K562 (cell line): ENCODE data around the gene HLA-DMB. TPM values are rescaled to one million over a fixed set of nuclear protein-coding genes. Genes with fewer than 3 reads are reported as not detected.

Experiments used
- ATAC-seq: fragments of 200-7000 bp; cut with Tn5 transposase; 3 replicates; pipeline ENCODE4 v1.9.1; 2020; ENCODE audit warnings: moderate library complexity
- BruUV-seq: library from RNA; stranded (reverse); fragments of 400-500 nt; replicated peaks from 2 replicates; lab custom pipeline; 2021; lab: Mats Ljungman, UMichigan
- CTCF ChIA-PET: fragments of 300-600 bp; formaldehyde crosslinking; extraction: SDS; loops from one replicate; lab custom pipeline; 2021; ENCODE audit warnings: low intra/inter-chr PET ratio; lab: Yijun Ruan, JAX
- POLR2A ChIA-PET: fragments of 300-600, 350-650 bp; sonication (Branson Sonifier 250); formaldehyde crosslinking; extraction: SDS; loops from one replicate; lab custom pipeline; 2021; ENCODE audit warnings: antibody characterized with exemption, inconsistent platforms; lab: Yijun Ruan, JAX
- DNase-seq, 4 experiments: peaks; one replicate each; pipeline versions ENCODE4 v3.0.0 to v3.0.0-alpha.2; 2011 to 2018; ENCODE audit warnings: low spot score in 3 of 4, mixed read lengths in 3 of 4; ENCODE audit errors: extremely low read depth in 1 of 4
- FAIRE-seq: peaks from 2 replicates; lab custom pipeline; 2011; peaks lifted over from hg19 to GRCh38; lab: Jason Lieb, UNC
- H2AFZ ChIP-seq: 2 replicates; pipeline ENCODE4 v1.6.0; 2011; ENCODE audit warnings: low read depth, low read length, control low read depth, inconsistent platforms
- H3K27ac ChIP-seq: fragments of 200-600 bp; 3 replicates; pipeline ENCODE4 v1.8.0; 2011; ENCODE audit warnings: low read depth, mild to moderate bottlenecking, control low read depth, inconsistent platforms, low read length, moderate library complexity, mixed read lengths; ENCODE audit errors: extremely low read depth
- H3K27me3 ChIP-seq, 2 experiments: fragments of 300-600 bp in 1 of 2; 2 replicates in 1 of 2; 3 replicates in 1 of 2; pipeline versions ENCODE4 v1.6.0 to v1.8.0; 2011; ENCODE audit warnings: inconsistent platforms in 2 of 2, low read length in 2 of 2, mild to moderate bottlenecking in 1 of 2, mixed read lengths in 1 of 2, moderate library complexity in 1 of 2; ENCODE audit not compliant: control insufficient read depth in 2 of 2, insufficient read depth in 2 of 2
- H3K36me3 ChIP-seq: fragments of 300-600 bp; 3 replicates; pipeline ENCODE4 v1.8.0; 2011; ENCODE audit warnings: mild to moderate bottlenecking, low read length, inconsistent platforms; ENCODE audit not compliant: control insufficient read depth, insufficient read depth
- H3K4me1 ChIP-seq, 2 experiments: fragments of 200-600 bp in 1 of 2; replicated peaks in 1 of 2; 2 replicates in 1 of 2; 3 replicates in 1 of 2; pipeline versions ENCODE4 v1.5.1 to v1.8.0; 2011; ENCODE audit warnings: inconsistent platforms in 2 of 2, low read length in 2 of 2, mild to moderate bottlenecking in 1 of 2, mixed read lengths in 1 of 2, moderate library complexity in 1 of 2; ENCODE audit not compliant: control insufficient read depth in 2 of 2, insufficient read depth in 2 of 2
- H3K4me2 ChIP-seq: 2 replicates; pipeline ENCODE4 v1.6.1; 2011; ENCODE audit warnings: low read length, control low read depth, inconsistent platforms, mixed read lengths; ENCODE audit not compliant: insufficient read depth
- H3K4me3 ChIP-seq: fragments of 200-600 bp; sonication (generic), shearing (Covaris generic); 2 replicates; pipeline ENCODE4 v1.5.1; 2016; ENCODE audit warnings: control low read depth, inconsistent platforms
- H3K79me2 ChIP-seq: fragments of 200-600 bp; 3 replicates; pipeline ENCODE4 v1.8.0; 2011; ENCODE audit warnings: low read length, inconsistent platforms; ENCODE audit not compliant: control insufficient read depth, insufficient read depth
- H3K9ac ChIP-seq, 2 experiments: 2 replicates each; pipeline versions ENCODE4 v1.6.0 to v1.6.1; 2011; ENCODE audit warnings: low read depth in 2 of 2, low read length in 2 of 2, control low read depth in 1 of 2, inconsistent platforms in 1 of 2, mild to moderate bottlenecking in 1 of 2, mixed read lengths in 1 of 2; ENCODE audit not compliant: insufficient read depth in 1 of 2
- H3K9me1 ChIP-seq: one replicate; pipeline ENCODE4 v1.6.0; 2011; ENCODE audit warnings: inconsistent platforms, mild to moderate bottlenecking, low read length, moderate library complexity; ENCODE audit not compliant: control insufficient read depth, insufficient read depth
- H3K9me3 ChIP-seq: replicated peaks from 2 replicates; pipeline ENCODE4 v1.5.1; 2011; ENCODE audit warnings: low read depth, low read length, inconsistent platforms; ENCODE audit not compliant: control insufficient read depth, insufficient read depth
- H4K20me1 ChIP-seq: replicated peaks from 2 replicates; pipeline ENCODE4 v1.6.1; 2011; ENCODE audit warnings: low read length, inconsistent platforms, mixed read lengths; ENCODE audit not compliant: control insufficient read depth, insufficient read depth
- CBX5 ChIP-seq: IDR thresholded peaks from 2 replicates; pipeline ENCODE4 v1.6.1; 2014; ENCODE audit warnings: low read depth, borderline replicate concordance
- E2F5 ChIP-seq: sonication (generic); formaldehyde crosslinking; IDR thresholded peaks from 2 replicates; pipeline ENCODE4 v1.8.0; 2022; ENCODE audit warnings: mild to moderate bottlenecking, missing genetic modification reagents
- HMGXB4 ChIP-seq: sonication (generic); formaldehyde crosslinking; IDR thresholded peaks from 2 replicates; pipeline ENCODE4 v1.8.1; 2023; ENCODE audit warnings: mild to moderate bottlenecking, missing genetic modification reagents
- STAT5B ChIP-seq: fragments of 250-450 bp; sonication (Bioruptor Pico); IDR thresholded peaks from 2 replicates; pipeline ENCODE4 v1.8.0; 2021; ENCODE audit warnings: mild to moderate bottlenecking, inconsistent platforms
- TEAD1 ChIP-seq, 2 experiments: fragments of 450-650 bp in 1 of 2; sonication (generic) in 1 of 2; formaldehyde crosslinking; IDR thresholded peaks; 2 replicates each; pipeline versions ENCODE4 v1.4.0 to v1.8.0; 2020 to 2022; ENCODE audit warnings: mild to moderate bottlenecking in 2 of 2, missing genetic modification reagents in 1 of 2
- ZBTB33 ChIP-seq: sonication (generic); formaldehyde crosslinking; IDR thresholded peaks from 2 replicates; pipeline ENCODE4 v1.8.1; 2023; ENCODE audit warnings: mild to moderate bottlenecking, missing genetic modification reagents
- WGBS: fragments of 100-300 bp; shearing (Covaris generic); methylation state at CpG from one replicate; pipeline ENCODE4 v1.1.6; 2016; ENCODE audit warnings: low coverage, mixed read lengths; ENCODE audit not compliant: insufficient coverage; ENCODE audit errors: missing lambda C conversion rate; 5-methylcytosine and 5-hydroxymethylcytosine counted together
- in situ Hi-C: fragments of 300-500 bp; cut with MboI; formaldehyde crosslinking; loops from 4 replicates; pipeline ENCODE4 v1.15.0; 2018; ENCODE audit warnings: inconsistent platforms, mixed read lengths
- intact Hi-C: fragments of 100-400 bp; cut with micrococcal nuclease; formaldehyde crosslinking; loops from 2 replicates; pipeline ENCODE4 v1.14.2; 2022
- polyA plus RNA-seq, 8 experiments: library from polyadenylated mRNA; depleted of rRNA in 4 of 8; stranded (reverse) in 5 of 8; unstranded in 3 of 8; fragments of >200 nt; fragmentation: Nextera tagmentation in 2 of 8; fragmentation: Illumina TruSeq in 1 of 8; extraction: Ambion mirVana in 2 of 8; extraction: Trizol in 1 of 8; gene quantifications; 2 replicates each; pipeline versions ENCODE4 v1.2.1 to v1.2.3, GENCODE V29; 2011 to 2014; ENCODE audit warnings: inconsistent platforms in 1 of 8, missing spikeins in 1 of 8
- total RNA-seq, 7 experiments: library from RNA; depleted of rRNA in 6 of 7; stranded (reverse); fragments of >200 nt in 6 of 7; fragmentation: Illumina TruSeq in 2 of 7; extraction: Trizol in 2 of 7; gene quantifications; 2 replicates each; pipeline versions ENCODE4 v1.2.1 to v1.2.3, GENCODE V29; 2011 to 2021; ENCODE audit warnings: low replicate concordance in 1 of 7
- TF ChIP-seq, protein P1 (sequence below): sonication (generic); formaldehyde crosslinking; IDR thresholded peaks from 2 replicates; pipeline ENCODE4 v1.8.0; 2022; ENCODE audit warnings: mild to moderate bottlenecking, missing genetic modification reagents
- TF ChIP-seq, protein P2 (sequence below): fragments of 250-450 bp; sonication (Bioruptor Pico); IDR thresholded peaks from 2 replicates; pipeline ENCODE4 v1.5.0; 2021

HLA-DMB gene
- total and polyA plus RNA-seq, 9 of the 15 experiments (the other 6 are each of a cell fraction or from before 2014, with no cell fraction given), result 0.38 TPM; not detected in 8

- TF ChIP-seq CBX5 (no peak), E2F5 (CRISPR knock-in tag) (no peak), HMGXB4 (CRISPR knock-in tag) (no peak)
These were observed 18.7 kb downstream of the HLA-DMB start (continued) for GRCh38 chr6:32922083-32922482.

DNA sequence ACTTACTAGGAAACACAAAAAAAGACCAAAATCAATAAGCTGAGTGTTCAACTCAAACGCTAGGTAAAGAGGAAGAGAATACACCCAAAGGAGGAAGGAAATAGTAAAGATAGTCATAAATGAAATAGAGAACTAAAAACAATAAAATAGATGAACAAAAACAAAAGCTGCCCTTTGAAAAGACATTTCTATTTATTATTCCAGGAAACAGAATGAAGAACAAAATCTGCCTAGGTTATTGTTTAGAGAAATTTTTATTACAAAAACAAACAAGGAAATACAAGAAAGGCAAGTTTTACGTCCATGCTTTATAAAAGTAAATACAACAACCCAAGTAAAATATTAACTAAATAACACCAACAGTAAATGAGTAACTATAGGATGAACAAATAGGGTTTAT is 20.1 kb downstream of the HLA-DMB start:
- TF ChIP-seq, protein P1, sequence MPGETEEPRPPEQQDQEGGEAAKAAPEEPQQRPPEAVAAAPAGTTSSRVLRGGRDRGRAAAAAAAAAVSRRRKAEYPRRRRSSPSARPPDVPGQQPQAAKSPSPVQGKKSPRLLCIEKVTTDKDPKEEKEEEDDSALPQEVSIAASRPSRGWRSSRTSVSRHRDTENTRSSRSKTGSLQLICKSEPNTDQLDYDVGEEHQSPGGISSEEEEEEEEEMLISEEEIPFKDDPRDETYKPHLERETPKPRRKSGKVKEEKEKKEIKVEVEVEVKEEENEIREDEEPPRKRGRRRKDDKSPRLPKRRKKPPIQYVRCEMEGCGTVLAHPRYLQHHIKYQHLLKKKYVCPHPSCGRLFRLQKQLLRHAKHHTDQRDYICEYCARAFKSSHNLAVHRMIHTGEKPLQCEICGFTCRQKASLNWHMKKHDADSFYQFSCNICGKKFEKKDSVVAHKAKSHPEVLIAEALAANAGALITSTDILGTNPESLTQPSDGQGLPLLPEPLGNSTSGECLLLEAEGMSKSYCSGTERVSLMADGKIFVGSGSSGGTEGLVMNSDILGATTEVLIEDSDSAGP, result no peak
- no peak for TF ChIP-seq TEAD1 (CRISPR knock-in tag; IDR thresholded peaks at IDR 0.05)
- TF ChIP-seq, protein P2, sequence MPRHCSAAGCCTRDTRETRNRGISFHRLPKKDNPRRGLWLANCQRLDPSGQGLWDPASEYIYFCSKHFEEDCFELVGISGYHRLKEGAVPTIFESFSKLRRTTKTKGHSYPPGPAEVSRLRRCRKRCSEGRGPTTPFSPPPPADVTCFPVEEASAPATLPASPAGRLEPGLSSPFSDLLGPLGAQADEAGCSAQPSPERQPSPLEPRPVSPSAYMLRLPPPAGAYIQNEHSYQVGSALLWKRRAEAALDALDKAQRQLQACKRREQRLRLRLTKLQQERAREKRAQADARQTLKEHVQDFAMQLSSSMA (CRISPR knock-in tag), result no peak
- TF ChIP-seq STAT5B (CRISPR knock-in tag), result no peak
- TF ChIP-seq ZBTB33 (CRISPR knock-in tag), result no peak
- Histone ChIP-seq H3K27ac (no peak overlapping the region), H3K4me1 (no peaks in the 10 kb centered on the region), H3K4me2 (no peak overlapping the region), H3K36me3 (no peaks in the 10 kb centered on the region), H3K79me2 (no peaks in the 10 kb centered on the region), H4K20me1 (no peaks in the 10 kb centered on the region), H3K9me3 (no peaks in the 10 kb centered on the region), H3K9me1 (no peaks in the 10 kb centered on the region), H3K4me3 (no peak overlapping the region), H2AFZ (no peak overlapping the region), H3K9ac (no peak overlapping the region), H3K27me3 (peaks cover 13 to 15% of the 10 kb centered on the region in 2 experiments; a peak in 3 of 5 replicates)
- FAIRE-seq, result no peak
- POLR2A ChIA-PET, result interaction anchor here (0.7 to 2.8 kb wide), 5 partner anchors 8 to 60 kb away, joined by 3 to 11 read pairs (median 4); no protein-coding TSS in a partner anchor
- WGBS, result 0% methylated on average over 2 of the region's 2 CpGs
- no peak for DNase-seq
- no peak for ATAC-seq
- intact Hi-C loops (no loop called here), in situ Hi-C loops (no loop called here)
- BruUV-seq, result no TSS peak
- CTCF ChIA-PET, result no interaction called here
